Activated CD4-positive, CD25-positive, alpha-beta regulatory T cell (primary cell): Measurements from ENCODE around the gene SYNGR2.
"Not testable (repeated sequence)": the region's sequence is repeated elsewhere in the genome, so short reads cannot be mapped to it uniquely, and the experiment has no call there.

Experiments used
- DNase-seq, 4 experiments: peaks; one replicate each; lab custom pipeline; 2025; lab: John Stamatoyannopoulos, UW

Gene SYNGR2

GRCh38 chr17:78130090-78130436 is 38.3 kb upstream of the SYNGR2 start:
- no peak for DNase-seq

- peak in 3 of 4 experiments; percentile 28 to 78 (median 71) for DNase-seq
Measured at GRCh38 chr17:78130437-78131101, 37.8 kb upstream of the SYNGR2 start, which contains the start of gene TMC8. TSS of gene TMC8 (plus strand) at chr17:78130771. CDS start at chr17:78131589, 818 bp downstream.

GRCh38 chr17:78131172-78132083 is 37.0 kb upstream of the SYNGR2 start:
- DNase-seq, result peak in 1 of 4 experiments; percentile 45

GRCh38 chr17:78132084-78132676 is 36.2 kb upstream of the SYNGR2 start:
- peak in 2 of 4 experiments; percentile 52 to 59 for DNase-seq

GRCh38 chr17:78132767-78133178 is 35.6 kb upstream of the SYNGR2 start:
- no peak for DNase-seq

GRCh38 chr17:78133179-78133951 is 35.0 kb upstream of the SYNGR2 start:
- DNase-seq, result no peak

- peak; percentile 36 to 75 (median 56) for DNase-seq
Measured at GRCh38 chr17:78133971-78134898, 34.1 kb upstream of the SYNGR2 start.

GRCh38 chr17:78134899-78135385 is 33.4 kb upstream of the SYNGR2 start:
- DNase-seq, result no peak

- no peak for DNase-seq
Measured at GRCh38 chr17:78135858-78136500, 32.4 kb upstream of the SYNGR2 start.

GRCh38 chr17:78137392-78138203 is 30.8 kb upstream of the SYNGR2 start:
- DNase-seq, result peak in 2 of 4 experiments; percentile 23 to 27

- DNase-seq, result no peak
Measured at GRCh38 chr17:78138204-78139060, 29.9 kb upstream of the SYNGR2 start.

GRCh38 chr17:78139861-78140168 is 28.6 kb upstream of the SYNGR2 start:
- not testable (repeated sequence) for DNase-seq

- peak; percentile 72 to 86 (median 83) for DNase-seq
Measured at GRCh38 chr17:78140169-78141051, 28.0 kb upstream of the SYNGR2 start.

GRCh38 chr17:78141437-78142118 is 26.8 kb upstream of the SYNGR2 start:
- DNase-seq, result no peak

GRCh38 chr17:78142119-78142861 is 26.1 kb upstream of the SYNGR2 start:
- no peak for DNase-seq
